Osteoblast (primary cell): Measurements from ENCODE around the gene POLR2J. TPM values are rescaled to one million over a fixed set of nuclear protein-coding genes. Genes with fewer than 3 reads are reported as not detected.

ENCODE experiments used
- DNase-seq: peaks from one replicate; pipeline ENCODE4 v3.0.0; 2011; ENCODE audit warnings: low spot score, mixed read lengths; ENCODE audit not compliant: insufficient read length; ENCODE audit errors: missing footprints
- H2AFZ ChIP-seq: 2 replicates; pipeline ENCODE4 v1.6.0; 2011; ENCODE audit warnings: mild to moderate bottlenecking, low read length
- H3K27ac ChIP-seq: 2 replicates; pipeline ENCODE4 v1.5.1; 2011; ENCODE audit warnings: mild to moderate bottlenecking, low read depth, low read length, moderate library complexity
- H3K27me3 ChIP-seq: 2 replicates; pipeline ENCODE4 v1.6.0; 2012; ENCODE audit warnings: mild to moderate bottlenecking, control low read depth, inconsistent platforms, low read length, moderate library complexity; ENCODE audit not compliant: insufficient read depth
- H3K36me3 ChIP-seq: 2 replicates; pipeline ENCODE4 v1.5.1; 2011; ENCODE audit warnings: mild to moderate bottlenecking, low read length, control low read depth, moderate library complexity; ENCODE audit not compliant: insufficient read depth
- H3K4me1 ChIP-seq: 2 replicates; pipeline ENCODE4 v1.5.1; 2011; ENCODE audit warnings: mild to moderate bottlenecking, low read length, control low read depth, moderate library complexity; ENCODE audit not compliant: insufficient read depth
- H3K4me2 ChIP-seq: 2 replicates; pipeline ENCODE4 v1.6.0; 2011; ENCODE audit warnings: mild to moderate bottlenecking, low read length; ENCODE audit not compliant: insufficient read depth
- H3K4me3 ChIP-seq: fragments of 200-600 bp; sonication (generic); 3 replicates; pipeline ENCODE4 v1.5.1; 2012; ENCODE audit warnings: mild to moderate bottlenecking, low read length, inconsistent platforms; ENCODE audit not compliant: insufficient read depth
- H3K79me2 ChIP-seq: 2 replicates; pipeline ENCODE4 v1.6.0; 2012; ENCODE audit warnings: mild to moderate bottlenecking, low read length, control low read depth, inconsistent platforms; ENCODE audit not compliant: insufficient read depth
- H3K9me3 ChIP-seq: 2 replicates; pipeline ENCODE4 v1.5.1; 2011; ENCODE audit warnings: low read depth, low read length, control low read depth
- H4K20me1 ChIP-seq: 2 replicates; pipeline ENCODE4 v1.6.0; 2012; ENCODE audit warnings: mild to moderate bottlenecking, low read length, control low read depth; ENCODE audit not compliant: insufficient read depth
- total RNA-seq: library from RNA; depleted of rRNA; stranded (reverse); fragments of >200 nt; gene quantifications from 2 replicates; pipeline ENCODE4 v1.2.3, GENCODE V29; 2012
- TF ChIP-seq, protein P1 (sequence below): IDR thresholded peaks from 2 replicates; pipeline ENCODE4 v1.5.1; 2011; ENCODE audit warnings: mild to moderate bottlenecking, low read depth, low read length, moderate library complexity; ENCODE audit errors: extremely low read depth

The POLR2J gene
- total RNA-seq, 1 donor = 27.9 TPM

DNA sequence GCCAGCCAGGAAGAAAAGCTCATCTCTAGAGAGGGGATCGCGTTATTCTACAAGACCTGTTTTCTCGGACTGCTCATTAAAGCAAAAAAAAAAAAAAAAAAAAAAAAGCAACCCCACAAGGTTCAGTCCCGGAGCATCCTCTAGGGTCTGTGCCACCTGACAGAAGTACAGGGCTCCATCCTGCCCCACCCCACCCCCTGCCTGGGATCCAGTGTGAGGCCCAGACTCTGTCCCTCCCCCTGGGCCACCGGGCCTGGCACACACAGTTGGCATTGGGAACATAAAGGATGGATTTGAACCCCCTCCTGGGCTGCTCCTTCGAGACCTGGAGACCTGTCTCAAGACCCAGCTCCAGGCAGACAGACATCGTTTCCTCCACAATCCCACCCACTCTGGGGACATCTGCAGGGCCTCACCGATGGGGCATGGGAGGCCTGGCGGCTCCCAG is 44.7 kb downstream of the POLR2J start:
- peaks cover 2% of the 10 kb centered on the region for H4K20me1 ChIP-seq
- no peaks in the 10 kb centered on the region for H3K27me3 ChIP-seq
- no peak for DNase-seq
- H3K9me3 ChIP-seq = no peaks in the 10 kb centered on the region
- H3K27ac ChIP-seq = peak overlapping the region; percentile 61
- peak overlapping the region; percentile 87 for H3K4me3 ChIP-seq
- peak overlapping the region; percentile 87 for H3K4me2 ChIP-seq
- peaks cover 12% of the 10 kb centered on the region for H3K36me3 ChIP-seq
- peak overlapping the region; percentile 74 for H2AFZ ChIP-seq
- TF ChIP-seq, protein P1, sequence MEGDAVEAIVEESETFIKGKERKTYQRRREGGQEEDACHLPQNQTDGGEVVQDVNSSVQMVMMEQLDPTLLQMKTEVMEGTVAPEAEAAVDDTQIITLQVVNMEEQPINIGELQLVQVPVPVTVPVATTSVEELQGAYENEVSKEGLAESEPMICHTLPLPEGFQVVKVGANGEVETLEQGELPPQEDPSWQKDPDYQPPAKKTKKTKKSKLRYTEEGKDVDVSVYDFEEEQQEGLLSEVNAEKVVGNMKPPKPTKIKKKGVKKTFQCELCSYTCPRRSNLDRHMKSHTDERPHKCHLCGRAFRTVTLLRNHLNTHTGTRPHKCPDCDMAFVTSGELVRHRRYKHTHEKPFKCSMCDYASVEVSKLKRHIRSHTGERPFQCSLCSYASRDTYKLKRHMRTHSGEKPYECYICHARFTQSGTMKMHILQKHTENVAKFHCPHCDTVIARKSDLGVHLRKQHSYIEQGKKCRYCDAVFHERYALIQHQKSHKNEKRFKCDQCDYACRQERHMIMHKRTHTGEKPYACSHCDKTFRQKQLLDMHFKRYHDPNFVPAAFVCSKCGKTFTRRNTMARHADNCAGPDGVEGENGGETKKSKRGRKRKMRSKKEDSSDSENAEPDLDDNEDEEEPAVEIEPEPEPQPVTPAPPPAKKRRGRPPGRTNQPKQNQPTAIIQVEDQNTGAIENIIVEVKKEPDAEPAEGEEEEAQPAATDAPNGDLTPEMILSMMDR = no peak
- H3K79me2 ChIP-seq = peaks cover 31% of the 10 kb centered on the region
- H3K4me1 ChIP-seq = peaks cover 3% of the 10 kb centered on the region

DNA sequence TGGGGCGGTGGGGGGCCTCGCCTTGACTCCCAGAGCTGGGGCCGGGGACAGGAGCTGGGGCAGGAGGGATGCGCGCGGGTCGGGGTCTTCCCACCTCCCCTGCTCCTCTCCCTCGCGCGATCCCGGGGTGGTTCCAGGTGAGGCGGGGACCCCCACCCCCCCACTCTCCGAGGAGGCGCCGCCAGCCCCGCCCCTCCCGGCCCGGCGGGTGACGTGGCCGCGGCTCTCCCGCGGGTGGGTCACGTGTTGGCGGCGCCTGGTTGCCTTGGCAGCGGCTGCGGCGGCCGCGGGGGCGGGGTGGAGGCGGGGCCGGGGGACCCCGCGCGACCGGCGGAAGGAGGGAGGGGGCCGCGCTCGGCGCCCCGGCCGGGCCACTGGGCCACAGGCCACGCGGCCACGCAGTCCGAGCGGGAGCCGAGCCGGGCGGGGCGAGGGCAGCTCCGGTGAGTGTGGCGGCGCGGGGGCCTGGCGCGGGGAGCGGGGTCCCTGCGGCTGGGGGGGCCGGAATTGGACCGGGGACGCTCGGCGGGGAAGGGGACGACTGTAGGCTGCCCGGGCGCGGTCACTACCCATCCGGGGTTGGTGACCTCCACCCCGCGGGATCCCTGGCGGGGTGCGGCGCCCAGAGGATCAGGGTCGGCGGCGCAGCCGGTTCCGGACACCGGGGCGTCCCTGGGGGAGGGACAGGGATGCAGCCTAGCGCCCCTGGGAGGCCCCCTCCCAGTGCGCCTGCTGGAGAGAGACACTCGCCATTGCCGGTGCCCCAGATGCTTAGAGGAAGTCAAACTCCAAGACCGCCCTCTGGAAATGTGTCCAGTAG is 45.3 kb downstream of the POLR2J start, which contains the start of gene ORAI2:
Gene ORAI2 (plus strand): TSS at position 357 of the 820 bp plus-strand sequence. CDS start 5,382 bp downstream, outside the sequence.
- Histone ChIP-seq H3K4me2 (peak within 1 kb of the TSS; percentile 87), H4K20me1 (peaks cover 2% of the 10 kb centered on the region), H2AFZ (peak within 1 kb of the TSS; percentile 74), H3K27ac (peak within 1 kb of the TSS; percentile 61), H3K79me2 (peaks cover 28% of the 10 kb centered on the region), H3K9me3 (no peaks in the 10 kb centered on the region), H3K4me3 (peak within 1 kb of the TSS; percentile 87), H3K27me3 (no peaks in the 10 kb centered on the region), H3K36me3 (peaks cover 9% of the 10 kb centered on the region), H3K4me1 (peaks cover 3% of the 10 kb centered on the region)
- TF ChIP-seq, protein P1 = no peak
- peak; percentile 99 for DNase-seq

DNA sequence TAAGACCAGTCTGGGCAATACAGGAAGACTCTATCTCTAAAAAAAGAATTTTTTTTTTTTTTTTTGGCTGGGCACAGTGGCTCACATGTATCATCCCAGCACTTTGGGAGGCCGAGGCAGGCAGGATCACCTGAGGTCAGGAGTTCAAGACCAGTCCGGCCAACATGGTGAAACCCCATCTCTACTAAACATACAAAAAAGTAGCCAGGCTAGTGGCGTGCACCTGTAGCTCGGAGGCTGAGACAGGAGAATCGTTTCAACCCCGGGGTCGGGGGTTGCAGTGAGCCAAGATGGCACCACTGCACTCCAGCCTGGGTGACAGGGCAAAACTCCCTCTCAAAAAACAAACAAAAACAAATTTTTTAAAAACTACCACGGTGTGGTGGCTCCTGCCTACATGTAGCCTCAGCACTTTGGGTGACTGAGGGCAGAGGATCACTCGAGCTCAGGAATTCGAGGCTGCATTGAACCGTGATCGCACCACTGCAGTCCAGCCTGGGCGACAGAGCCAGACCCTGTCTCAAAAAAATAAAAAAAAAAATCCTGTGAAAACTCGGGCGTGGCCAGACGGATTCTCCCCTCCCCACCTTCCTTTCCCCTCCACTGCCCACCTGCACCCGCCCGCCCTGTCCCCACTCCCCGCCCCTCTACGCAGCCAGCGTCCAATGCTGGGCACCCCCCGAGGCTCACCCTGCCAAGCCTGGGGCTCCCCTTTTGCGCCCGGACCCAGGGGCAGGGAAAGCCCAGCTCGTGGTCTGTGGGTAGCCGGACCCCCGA is 46.1 kb downstream of the POLR2J start:
- no peaks in the 10 kb centered on the region for H3K9me3 ChIP-seq
- H2AFZ ChIP-seq = peak overlapping the region; percentile 51
- no peaks in the 10 kb centered on the region for H3K27me3 ChIP-seq
- H3K4me2 ChIP-seq = peak overlapping the region; percentile 87
- peaks cover 3% of the 10 kb centered on the region for H3K4me1 ChIP-seq
- H4K20me1 ChIP-seq = peaks cover 2% of the 10 kb centered on the region
- peak overlapping the region; percentile 37 for H3K27ac ChIP-seq
- peak overlapping the region; percentile 87 for H3K4me3 ChIP-seq
- DNase-seq = no peak
- peaks cover 7% of the 10 kb centered on the region for H3K36me3 ChIP-seq
- TF ChIP-seq, protein P1 = no peak
- H3K79me2 ChIP-seq = peaks cover 28% of the 10 kb centered on the region
